HCT116 (cell line): ENCODE measurements around the gene ITPK1. TPM values are rescaled to one million over a fixed set of nuclear protein-coding genes. Genes with fewer than 3 reads are reported as not detected.

Experiments
- ATAC-seq: fragments of 200-7000 bp; cut with Tn5 transposase; 2 replicates; pipeline ENCODE4 v1.9.1; 2020; ENCODE audit warnings: mild to moderate bottlenecking, moderate library complexity
- BruUV-seq: library from RNA; stranded (reverse); fragments of 400-500 nt; replicated peaks from 2 replicates; lab custom pipeline; 2021; lab: Mats Ljungman, UMichigan
- CTCF ChIA-PET: fragments of 300-600 bp; sonication (Branson Sonifier 250); formaldehyde crosslinking; loops from one replicate; lab custom pipeline; 2021; ENCODE audit warnings: antibody characterized with exemption; lab: Charles Lee
- POLR2A ChIA-PET: fragments of 300-600, 350-600 bp; sonication (Branson Sonifier 250); formaldehyde crosslinking; loops from one replicate; lab custom pipeline; 2021; ENCODE audit warnings: antibody characterized with exemption; lab: Charles Lee
- RAD21 ChIA-PET, 2 experiments: fragments of 300-600 bp; sonication (Branson Sonifier 250); formaldehyde crosslinking; loops; one replicate each; lab custom pipeline; 2023; ENCODE audit warnings: low total read pairs in 2 of 2; ENCODE audit not compliant: uncharacterized antibody in 2 of 2, unreplicated experiment in 2 of 2, low non-redundant PET in 1 of 2; lab: Charles Lee
- DNase-seq: peaks from one replicate; pipeline ENCODE4 v3.0.0-alpha.2; 2010; ENCODE audit warnings: low read depth, low spot score
- H2AFZ ChIP-seq: fragments of 200-600 bp; shearing (Covaris generic), sonication (generic); 2 replicates; pipeline ENCODE4 v1.6.1; 2017; ENCODE audit warnings: low read depth, mixed run types, mixed read lengths, antibody characterized with exemption, low read length; ENCODE audit not compliant: poor library complexity, severe bottlenecking
- H3K27ac ChIP-seq: 2 replicates; pipeline ENCODE4 v1.5.1; 2012; ENCODE audit warnings: low read depth, low read length
- H3K27me3 ChIP-seq: fragments of 200-600 bp; sonication (generic); 2 replicates; pipeline ENCODE4 v1.6.1; 2016; ENCODE audit warnings: mixed run types, low read length, mixed read lengths; ENCODE audit not compliant: insufficient read depth
- H3K36me3 ChIP-seq, 2 experiments: fragments of 200-500 bp in 1 of 2; fragments of 200-600 bp in 1 of 2; sonication (Bioruptor generic) in 1 of 2; sonication (generic) in 1 of 2; 2 replicates each; pipeline versions ENCODE4 v1.5.1 to v1.6.1; 2014 to 2016; ENCODE audit warnings: low read length in 2 of 2, inconsistent platforms in 1 of 2, mixed read lengths in 1 of 2, mixed run types in 1 of 2; ENCODE audit not compliant: insufficient read depth in 2 of 2, control insufficient read depth in 1 of 2
- H3K4me1 ChIP-seq, 2 experiments: fragments of 200-600 bp in 1 of 2; sonication (generic) in 1 of 2; 2 replicates each; pipeline versions ENCODE4 v1.5.1 to v1.6.1; 2012 to 2017; ENCODE audit warnings: low read length in 2 of 2, inconsistent platforms in 1 of 2, mild to moderate bottlenecking in 1 of 2, mixed read lengths in 1 of 2, mixed run types in 1 of 2, moderate library complexity in 1 of 2; ENCODE audit not compliant: insufficient read depth in 2 of 2, control insufficient read depth in 1 of 2
- H3K4me2 ChIP-seq: fragments of 200-600 bp; sonication (generic); 2 replicates; pipeline ENCODE4 v1.6.1; 2017; ENCODE audit warnings: mixed run types, low read length, mixed read lengths
- H3K4me3 ChIP-seq, 2 experiments: fragments of 200-600 bp in 1 of 2; sonication (generic) in 1 of 2; replicated peaks in 1 of 2; 2 replicates each; pipeline ENCODE4 v1.5.1; 2011 to 2016; ENCODE audit warnings: low read length in 2 of 2, control low read depth in 1 of 2, low read depth in 1 of 2, mild to moderate bottlenecking in 1 of 2, mixed read lengths in 1 of 2, mixed run types in 1 of 2
- H3K79me2 ChIP-seq: fragments of 200-600 bp; sonication (generic); 2 replicates; pipeline ENCODE4 v1.6.1; 2017; ENCODE audit warnings: mild to moderate bottlenecking, mixed run types, low read length, moderate library complexity, mixed read lengths; ENCODE audit not compliant: insufficient read depth
- H3K9ac ChIP-seq: fragments of 200-600 bp; sonication (generic); 2 replicates; pipeline ENCODE4 v1.6.1; 2016; ENCODE audit warnings: low read length, mixed read lengths
- H3K9me2 ChIP-seq: fragments of 200-600 bp; sonication (generic), shearing (Covaris generic); 2 replicates; pipeline ENCODE4 v1.6.1; 2017; ENCODE audit warnings: mixed run types, mild to moderate bottlenecking, moderate library complexity; ENCODE audit not compliant: insufficient read depth
- H3K9me3 ChIP-seq, 2 experiments: fragments of 200-500 bp in 1 of 2; fragments of 200-600 bp in 1 of 2; sonication (Bioruptor generic) in 1 of 2; sonication (generic) in 1 of 2; 2 replicates each; pipeline ENCODE4 v1.6.1; 2014 to 2017; ENCODE audit warnings: low read length in 2 of 2, mixed read lengths in 2 of 2, inconsistent platforms in 1 of 2, low read depth in 1 of 2, mild to moderate bottlenecking in 1 of 2, mixed run types in 1 of 2, moderate library complexity in 1 of 2; ENCODE audit not compliant: control insufficient read depth in 1 of 2, insufficient read depth in 1 of 2
- H4K20me1 ChIP-seq: fragments of 200-600 bp; sonication (generic), shearing (Covaris generic); 2 replicates; pipeline ENCODE4 v1.6.1; 2017; ENCODE audit warnings: mixed run types, mild to moderate bottlenecking, moderate library complexity; ENCODE audit not compliant: insufficient read depth
- ATF3 ChIP-seq: IDR thresholded peaks from 2 replicates; pipeline ENCODE4 v1.6.1; 2012
- CBX3 ChIP-seq: IDR thresholded peaks from 2 replicates; pipeline ENCODE4 v1.6.1; 2012; ENCODE audit warnings: low read depth
- ELF1 ChIP-seq: IDR thresholded peaks from 2 replicates; pipeline ENCODE4 v1.6.1; 2012; ENCODE audit warnings: low read depth, borderline replicate concordance
- POLR2A ChIP-seq: IDR thresholded peaks from 2 replicates; pipeline ENCODE4 v1.7.0; 2011; ENCODE audit warnings: borderline replicate concordance; ENCODE audit not compliant: insufficient read depth, insufficient read length; ENCODE audit errors: extremely low read depth
- REST ChIP-seq: IDR thresholded peaks from 2 replicates; pipeline ENCODE4 v1.6.1; 2012; ENCODE audit warnings: low read depth
- SIN3A ChIP-seq: IDR thresholded peaks from 2 replicates; pipeline ENCODE4 v1.6.1; 2012; ENCODE audit warnings: low read depth
- TCF7L2 ChIP-seq: IDR thresholded peaks from 2 replicates; pipeline ENCODE4 v1.7.0; 2011; ENCODE audit warnings: borderline replicate concordance, inconsistent platforms; ENCODE audit not compliant: insufficient read depth, insufficient read length; ENCODE audit errors: extremely low read depth
- YY1 ChIP-seq: IDR thresholded peaks from 2 replicates; pipeline ENCODE4 v1.6.1; 2011; ENCODE audit warnings: low read length, low read depth, moderate library complexity, mild to moderate bottlenecking; ENCODE audit not compliant: insufficient replicate concordance; ENCODE audit errors: extremely low read depth
- ZNF274 ChIP-seq: fragments of 200-500 bp; sonication (Bioruptor generic); IDR thresholded peaks from 2 replicates; pipeline ENCODE4 v1.6.1; 2014; ENCODE audit warnings: mild to moderate bottlenecking, low read depth, low read length, inconsistent platforms
- intact Hi-C: fragments of 100-400 bp; cut with micrococcal nuclease; formaldehyde crosslinking; loops from 2 replicates; pipeline ENCODE4 v1.10.0; 2022
- total RNA-seq: library from RNA; stranded (reverse); gene quantifications from one replicate; pipeline ENCODE4 v1.2.1, GENCODE V29; 2021; ENCODE audit not compliant: unreplicated experiment

The ITPK1 gene
- total RNA-seq, 1 experiment from 2014 or later = 70.2 TPM

GRCh38 chr14:93018366-93018765, 97.4 kb downstream of the ITPK1 start:
- H3K79me2 ChIP-seq = peaks cover 2% of the 10 kb centered on the region; the same call in 1 of the 2 replicates
- H3K27ac ChIP-seq = no peak overlapping the region
- H3K4me3 ChIP-seq = no peak overlapping the region
- no peak for DNase-seq
- ATAC-seq = no peak
- peaks cover 0 to 11% of the 10 kb centered on the region in 2 experiments; a peak in 2 of 4 replicates for H3K4me1 ChIP-seq
- BruUV-seq = no TSS peak
- TF ChIP-seq ELF1 (no peak), CBX3 (no peak), REST (no peak), ATF3 (no peak)
- no peak overlapping the region for H3K4me2 ChIP-seq
- H3K36me3 ChIP-seq = no peaks in the 10 kb centered on the region
- POLR2A ChIA-PET = no interaction called here
- H4K20me1 ChIP-seq = no peaks in the 10 kb centered on the region
- CTCF ChIA-PET = no interaction called here
- H3K27me3 ChIP-seq = no peaks in the 10 kb centered on the region
- H2AFZ ChIP-seq = no peak overlapping the region
- no peak overlapping the region for H3K9ac ChIP-seq
- RAD21 ChIA-PET = no interaction called here
- no peaks in the 10 kb centered on the region for H3K9me2 ChIP-seq
- no peaks in the 10 kb centered on the region for H3K9me3 ChIP-seq
- intact Hi-C loops = no loop called here

- intact Hi-C loops = no loop called here
- Histone ChIP-seq H3K9me3 (no peaks in the 10 kb centered on the region), H3K4me3 (no peak overlapping the region), H3K4me1 (peaks cover 0 to 8% of the 10 kb centered on the region in 2 experiments; a peak in 2 of 4 replicates), H2AFZ (no peak overlapping the region), H4K20me1 (no peaks in the 10 kb centered on the region), H3K27me3 (no peaks in the 10 kb centered on the region), H3K79me2 (peaks cover 2% of the 10 kb centered on the region; the same call in 1 of the 2 replicates), H3K9ac (no peak overlapping the region), H3K27ac (no peak overlapping the region), H3K36me3 (no peaks in the 10 kb centered on the region), H3K4me2 (no peak overlapping the region), H3K9me2 (no peaks in the 10 kb centered on the region)
- POLR2A ChIA-PET = no interaction called here
- RAD21 ChIA-PET = no interaction called here
- TF ChIP-seq ATF3 = no peak
- no peak for TF ChIP-seq POLR2A
- no peak for TF ChIP-seq SIN3A
- no peak for TF ChIP-seq TCF7L2
- no peak for TF ChIP-seq YY1
- no peak for TF ChIP-seq ZNF274
- no TSS peak for BruUV-seq
- ATAC-seq (no peak), DNase-seq (no peak)
- CTCF ChIA-PET = no interaction called here
Measured at GRCh38 chr14:93017898-93018297, 97.8 kb downstream of the ITPK1 start.
